Endothelial cell (in vitro differentiated cells): ENCODE data around the gene SRCAP. TPM values are rescaled to one million over a fixed set of nuclear protein-coding genes. Genes with fewer than 3 reads are reported as not detected.

Source experiments
- DNase-seq: peaks from one replicate; pipeline ENCODE4 v3.0.0; 2021; ENCODE audit warnings: low spot score
- H3K27ac Mint-ChIP-seq: one replicate; pipeline ENCODE4 v1.8.0; 2021; ENCODE audit warnings: mixed read lengths, inconsistent platforms; ENCODE audit not compliant: unreplicated experiment
- H3K27me3 Mint-ChIP-seq: one replicate; pipeline ENCODE4 v1.8.0; 2021; ENCODE audit warnings: mild to moderate bottlenecking, moderate library complexity, mixed read lengths, inconsistent platforms; ENCODE audit not compliant: unreplicated experiment
- H3K36me3 Mint-ChIP-seq: one replicate; pipeline ENCODE4 v1.8.0; 2021; ENCODE audit warnings: mild to moderate bottlenecking, low read depth, mixed read lengths, inconsistent platforms; ENCODE audit not compliant: unreplicated experiment
- H3K4me1 Mint-ChIP-seq: one replicate; pipeline ENCODE4 v1.8.0; 2021; ENCODE audit warnings: mild to moderate bottlenecking, mixed read lengths, inconsistent platforms; ENCODE audit not compliant: unreplicated experiment
- H3K4me3 Mint-ChIP-seq: one replicate; pipeline ENCODE4 v1.8.0; 2021; ENCODE audit warnings: mild to moderate bottlenecking, mixed read lengths, inconsistent platforms; ENCODE audit not compliant: unreplicated experiment
- H3K9me3 Mint-ChIP-seq: one replicate; pipeline ENCODE4 v1.8.0; 2021; ENCODE audit warnings: mixed read lengths, inconsistent platforms; ENCODE audit not compliant: unreplicated experiment
- CTCF ChIP-seq: fragments of 200-600 bp; sonication (generic); IDR thresholded peaks from one replicate; pipeline ENCODE4 v1.5.0; 2021; ENCODE audit warnings: antibody characterized with exemption; ENCODE audit not compliant: unreplicated experiment
- total RNA-seq: library from RNA; stranded (reverse); fragmentation: NEBNext Ultra II Directional; extraction: Animal tissue kit (Norgen Biotek cat#: 25700); gene quantifications from one replicate; pipeline ENCODE4 v1.2.1, GENCODE V29; 2021; ENCODE audit not compliant: unreplicated experiment

The SRCAP gene
- total RNA-seq, 1 donor from 2014 or later = 62.2 TPM

- Mint-ChIP-seq H3K36me3 (no peaks in the 10 kb centered on the region), H3K27me3 (peaks cover 16% of the 10 kb centered on the region), H3K4me1 (no peaks in the 10 kb centered on the region), H3K27ac (no peak overlapping the region), H3K4me3 (no peak overlapping the region), H3K9me3 (no peaks in the 10 kb centered on the region)
- DNase-seq = no peak
- no peak for TF ChIP-seq CTCF
Observed at GRCh38 chr16:30678586-30678970, 20.4 kb upstream of the SRCAP start.

GRCh38 chr16:30680326-30680725 is 18.6 kb upstream of the SRCAP start:
- Mint-ChIP-seq H3K27ac (no peak overlapping the region), H3K4me1 (no peaks in the 10 kb centered on the region), H3K9me3 (no peaks in the 10 kb centered on the region), H3K4me3 (no peak overlapping the region), H3K27me3 (peaks cover 18% of the 10 kb centered on the region), H3K36me3 (no peaks in the 10 kb centered on the region)
- no peak for TF ChIP-seq CTCF
- no peak for DNase-seq

GRCh38 chr16:30688701-30689100 is 10.3 kb upstream of the SRCAP start:
- H3K4me1 Mint-ChIP-seq = peaks cover 2% of the 10 kb centered on the region
- H3K9me3 Mint-ChIP-seq = no peaks in the 10 kb centered on the region
- TF ChIP-seq CTCF = no peak
- no peak overlapping the region for H3K4me3 Mint-ChIP-seq
- peaks cover 4% of the 10 kb centered on the region for H3K36me3 Mint-ChIP-seq
- H3K27me3 Mint-ChIP-seq = peaks cover 15% of the 10 kb centered on the region
- no peak overlapping the region for H3K27ac Mint-ChIP-seq
- no peak for DNase-seq

GRCh38 chr16:30691907-30692306 is 7.1 kb upstream of the SRCAP start:
- Mint-ChIP-seq H3K27ac (no peak overlapping the region), H3K9me3 (no peaks in the 10 kb centered on the region), H3K36me3 (peaks cover 9% of the 10 kb centered on the region), H3K4me3 (no peak overlapping the region), H3K27me3 (peaks cover 16% of the 10 kb centered on the region), H3K4me1 (peaks cover 7% of the 10 kb centered on the region)
- no peak for DNase-seq
- no peak for TF ChIP-seq CTCF

GRCh38 chr16:30692396-30693064 is 6.4 kb upstream of the SRCAP start:
- no peak for DNase-seq

More at GRCh38 chr16:30692396-30693064, 6.4 kb upstream of the SRCAP start:
- H3K27me3 Mint-ChIP-seq = peaks cover 22% of the 10 kb centered on the region
- peaks cover 9% of the 10 kb centered on the region for H3K36me3 Mint-ChIP-seq
- H3K27ac Mint-ChIP-seq = no peak overlapping the region
- H3K4me3 Mint-ChIP-seq = no peak overlapping the region
- TF ChIP-seq CTCF = no peak
- peaks cover 7% of the 10 kb centered on the region for H3K4me1 Mint-ChIP-seq
- H3K9me3 Mint-ChIP-seq = no peaks in the 10 kb centered on the region
